Activated naive CD8-positive, alpha-beta T cell treated with anti-CD3 and anti-CD28 coated beads for 36 hours (primary cell): Measurements from ENCODE around the gene AP2A2. TPM values are rescaled to one million over a fixed set of nuclear protein-coding genes. Genes with fewer than 3 reads are reported as not detected.

ENCODE experiments used
- DNase-seq: peaks from one replicate; pipeline ENCODE4 v3.0.0; 2021
- H3K27ac Mint-ChIP-seq: one replicate; pipeline ENCODE4 v1.8.0; 2022; ENCODE audit warnings: mild to moderate bottlenecking, moderate library complexity, mixed read lengths
- H3K27me3 Mint-ChIP-seq: one replicate; pipeline ENCODE4 v1.8.0; 2022; ENCODE audit warnings: mild to moderate bottlenecking, mixed read lengths
- H3K36me3 Mint-ChIP-seq: one replicate; pipeline ENCODE4 v1.8.0; 2021; ENCODE audit warnings: mild to moderate bottlenecking, mixed read lengths
- H3K4me1 Mint-ChIP-seq: one replicate; pipeline ENCODE4 v1.8.0; 2021; ENCODE audit warnings: mixed read lengths
- H3K4me3 Mint-ChIP-seq: one replicate; pipeline ENCODE4 v1.8.0; 2022; ENCODE audit warnings: mild to moderate bottlenecking, moderate library complexity, mixed read lengths
- H3K9me3 Mint-ChIP-seq: one replicate; pipeline ENCODE4 v1.8.0; 2022; ENCODE audit warnings: mixed read lengths
- total RNA-seq, 2 experiments: library from RNA; stranded (reverse); gene quantifications; one replicate each; pipeline ENCODE4 v1.2.3, GENCODE V29; 2021

Gene AP2A2
- total RNA-seq, 2 experiments from 2014 or later, result 26.3 to 30.3 TPM

DNA sequence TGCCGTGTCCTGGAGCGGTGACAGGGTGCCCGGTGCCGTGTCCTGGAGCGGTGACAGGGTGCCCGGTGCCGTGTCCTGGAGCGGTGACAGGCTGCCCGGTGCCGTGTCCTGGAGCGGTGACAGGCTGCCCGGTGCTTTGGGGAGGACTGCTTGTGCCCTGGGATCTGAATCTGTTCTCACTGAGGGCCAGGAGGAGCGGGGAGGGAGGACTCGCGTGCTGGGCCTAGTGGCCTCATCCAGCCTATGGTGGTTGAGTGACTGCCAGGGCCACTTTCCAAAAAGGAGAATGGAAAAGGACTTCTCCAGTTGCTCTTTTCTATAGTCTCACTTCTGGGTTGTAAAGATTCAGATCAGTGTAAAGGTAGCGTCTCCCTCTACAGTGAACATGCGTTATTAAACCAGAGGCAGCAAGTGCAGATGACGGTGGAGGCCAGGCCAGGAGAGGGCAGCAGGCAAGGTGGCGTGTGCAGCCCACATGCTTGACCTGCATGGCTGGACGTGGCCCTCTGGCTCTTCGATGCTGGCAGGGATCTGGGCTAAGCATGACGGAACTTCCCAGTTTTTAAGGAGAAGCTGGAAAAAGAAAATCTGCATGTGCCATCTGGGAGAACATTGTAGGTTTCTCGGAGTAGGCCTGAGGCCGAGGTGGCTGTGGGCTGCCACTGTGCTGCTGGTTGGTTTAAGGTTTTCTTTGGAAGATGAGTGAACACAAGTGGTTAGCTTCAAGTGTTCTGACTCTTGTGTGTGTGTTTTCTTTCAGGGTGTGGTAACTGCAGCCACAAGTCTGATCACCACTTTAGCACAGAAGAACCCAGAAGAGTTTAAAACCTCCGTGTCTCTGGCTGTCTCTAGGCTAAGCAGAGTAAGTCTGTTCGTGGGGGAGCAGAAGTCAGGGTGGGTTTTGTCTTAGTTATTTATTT, 55.0 kb downstream of the AP2A2 start:
- H3K4me3 Mint-ChIP-seq, result no peak overlapping the region
- no peaks in the 10 kb centered on the region for H3K27me3 Mint-ChIP-seq
- H3K4me1 Mint-ChIP-seq, result peaks cover 14% of the 10 kb centered on the region
- no peaks in the 10 kb centered on the region for H3K9me3 Mint-ChIP-seq
- DNase-seq, result no peak
- no peak overlapping the region for H3K27ac Mint-ChIP-seq
- H3K36me3 Mint-ChIP-seq, result peaks cover 4% of the 10 kb centered on the region

DNA sequence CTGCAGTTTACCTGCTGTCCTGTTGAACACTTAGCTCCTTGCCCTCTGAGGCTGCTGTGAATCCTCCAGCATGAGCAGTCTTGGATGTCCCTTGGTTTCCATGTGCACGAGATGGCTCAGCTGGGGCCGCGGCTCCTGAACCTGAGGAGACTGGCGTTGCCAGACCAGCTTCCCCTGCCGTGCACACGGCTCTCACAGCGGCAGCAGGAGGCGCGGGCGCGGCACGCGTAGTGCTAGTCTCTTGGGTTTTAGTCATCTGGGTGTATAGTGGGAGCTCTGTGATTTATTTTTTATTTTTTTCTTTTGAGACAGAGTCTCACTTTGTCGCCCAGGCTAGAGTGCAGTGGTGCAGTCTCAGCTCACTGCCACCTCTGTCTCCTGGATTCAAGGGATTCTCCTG, 56.1 kb downstream of the AP2A2 start:
- Mint-ChIP-seq H3K4me1 (peaks cover 5% of the 10 kb centered on the region), H3K9me3 (no peaks in the 10 kb centered on the region), H3K4me3 (no peak overlapping the region), H3K27me3 (no peaks in the 10 kb centered on the region), H3K27ac (no peak overlapping the region), H3K36me3 (peaks cover 3% of the 10 kb centered on the region)
- DNase-seq, result no peak

DNA sequence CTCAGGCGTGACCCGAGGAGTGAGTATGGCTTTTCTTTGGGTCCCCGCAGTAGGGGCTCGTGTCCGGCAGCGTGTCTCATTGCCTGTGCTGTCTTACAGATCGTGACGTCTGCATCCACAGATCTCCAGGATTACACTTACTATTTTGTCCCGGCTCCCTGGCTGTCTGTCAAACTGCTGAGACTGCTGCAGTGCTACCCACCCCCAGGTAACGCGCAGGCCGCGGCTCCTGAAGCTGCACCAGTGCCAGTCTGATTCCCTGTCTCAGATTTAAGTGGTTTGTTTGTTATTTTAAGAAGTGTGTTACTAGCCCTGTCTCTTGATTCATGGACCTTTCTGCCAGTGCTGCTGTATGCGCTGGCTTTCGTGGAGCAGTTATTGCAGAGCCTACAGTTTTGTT, 58.9 kb downstream of the AP2A2 start:
- no peak for DNase-seq
- Mint-ChIP-seq H3K27ac (no peak overlapping the region), H3K4me1 (no peaks in the 10 kb centered on the region), H3K4me3 (no peak overlapping the region), H3K36me3 (peaks cover 3% of the 10 kb centered on the region), H3K27me3 (no peaks in the 10 kb centered on the region), H3K9me3 (no peaks in the 10 kb centered on the region)

DNA sequence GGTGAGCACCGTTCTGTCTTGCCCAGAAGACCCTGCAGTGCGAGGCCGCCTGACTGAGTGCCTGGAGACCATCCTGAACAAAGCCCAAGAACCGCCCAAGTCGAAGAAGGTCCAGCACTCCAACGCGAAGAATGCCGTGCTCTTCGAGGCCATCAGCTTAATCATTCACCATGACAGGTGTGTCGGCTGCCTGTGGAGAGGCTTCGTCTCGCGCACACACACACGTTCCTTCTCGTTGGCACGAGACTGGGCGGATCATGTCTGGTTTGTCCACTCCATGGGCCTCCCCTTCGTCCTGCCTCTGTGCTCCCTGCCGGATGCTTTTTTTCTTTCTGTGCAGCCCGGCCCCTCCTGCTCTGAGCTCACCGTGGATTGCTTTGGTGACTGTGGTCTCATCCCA, 59.7 kb downstream of the AP2A2 start:
- DNase-seq, result no peak
- Mint-ChIP-seq H3K27me3 (no peaks in the 10 kb centered on the region), H3K27ac (no peak overlapping the region), H3K4me1 (no peaks in the 10 kb centered on the region), H3K9me3 (no peaks in the 10 kb centered on the region), H3K36me3 (peaks cover 3% of the 10 kb centered on the region), H3K4me3 (no peak overlapping the region)

DNA sequence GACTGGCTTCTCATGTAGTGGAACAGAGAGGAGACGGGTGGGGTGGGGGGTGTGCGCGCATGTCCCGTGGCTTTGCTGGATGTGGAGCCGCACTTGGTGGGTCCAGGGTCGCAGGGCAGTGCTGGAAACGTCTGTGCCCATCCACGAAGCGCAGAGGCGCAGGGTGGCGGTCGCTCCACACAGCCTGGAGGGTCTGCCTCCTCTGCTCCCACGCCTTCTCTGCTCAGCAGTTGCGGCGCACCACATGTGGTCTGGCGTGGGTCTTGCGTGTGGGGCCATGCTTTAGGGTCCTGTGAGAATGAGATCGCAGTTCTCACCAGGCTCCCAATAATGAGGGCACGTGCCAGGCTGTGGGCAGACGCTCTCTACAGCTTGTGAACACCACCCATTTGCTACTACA, 60.2 kb downstream of the AP2A2 start:
- Mint-ChIP-seq H3K4me1 (no peaks in the 10 kb centered on the region), H3K36me3 (peaks cover 3% of the 10 kb centered on the region), H3K27ac (no peak overlapping the region), H3K4me3 (no peak overlapping the region), H3K27me3 (no peaks in the 10 kb centered on the region), H3K9me3 (no peaks in the 10 kb centered on the region)
- no peak for DNase-seq

DNA sequence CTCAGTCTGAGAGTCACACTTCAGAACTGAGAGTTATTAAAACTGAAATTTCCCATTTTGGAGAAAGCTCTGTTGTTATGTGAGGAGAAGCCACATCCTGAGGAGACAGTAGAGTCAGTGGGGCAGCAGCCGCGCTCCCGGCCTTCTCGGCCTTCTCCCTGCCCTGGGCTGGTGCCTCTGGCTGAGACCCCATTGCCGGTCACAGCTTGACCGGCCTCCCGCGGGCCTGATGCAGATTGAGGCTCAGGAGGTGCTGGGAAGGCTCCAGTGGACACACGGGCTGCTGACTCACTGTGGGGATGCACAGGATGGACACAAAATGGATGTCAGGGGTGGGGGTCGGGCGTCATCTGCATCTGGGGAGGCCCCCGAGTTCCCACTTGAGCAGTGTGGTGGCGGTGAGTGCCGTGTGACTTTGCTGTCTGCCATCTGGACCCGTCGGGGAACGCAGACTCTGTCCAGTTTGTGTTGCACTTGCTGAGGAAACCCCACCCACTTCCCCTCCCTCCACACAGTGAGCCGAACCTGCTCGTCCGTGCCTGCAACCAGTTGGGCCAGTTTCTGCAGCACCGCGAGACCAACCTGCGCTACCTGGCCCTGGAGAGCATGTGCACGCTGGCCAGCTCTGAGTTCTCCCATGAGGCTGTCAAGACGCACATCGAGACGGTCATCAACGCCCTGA, 60.7 kb downstream of the AP2A2 start:
- Mint-ChIP-seq H3K9me3 (no peaks in the 10 kb centered on the region), H3K36me3 (no peaks in the 10 kb centered on the region), H3K27ac (no peak overlapping the region), H3K4me3 (no peak overlapping the region), H3K27me3 (no peaks in the 10 kb centered on the region), H3K4me1 (no peaks in the 10 kb centered on the region)
- DNase-seq, result no peak

DNA sequence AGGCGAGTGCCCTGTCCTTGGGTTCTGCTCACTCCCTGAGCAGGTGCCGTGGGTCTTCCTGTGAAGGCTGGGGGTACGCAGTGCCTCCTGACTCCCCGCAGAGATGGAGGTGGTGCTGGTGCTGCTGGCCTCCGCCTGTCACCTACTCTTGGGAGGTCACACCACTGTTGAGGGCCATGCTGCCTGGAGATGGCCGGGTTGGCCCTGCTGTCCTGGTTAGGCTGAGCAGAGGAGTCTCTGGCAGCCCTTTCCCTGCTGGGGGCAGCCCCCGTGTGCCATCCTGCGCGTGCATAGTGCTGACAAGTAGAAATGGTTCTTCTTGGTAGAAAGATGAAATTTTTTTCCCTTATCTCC, 61.3 kb downstream of the AP2A2 start:
- Mint-ChIP-seq H3K36me3 (no peaks in the 10 kb centered on the region), H3K4me1 (no peaks in the 10 kb centered on the region), H3K4me3 (no peak overlapping the region), H3K27me3 (no peaks in the 10 kb centered on the region), H3K27ac (no peak overlapping the region), H3K9me3 (no peaks in the 10 kb centered on the region)
- DNase-seq, result no peak

DNA sequence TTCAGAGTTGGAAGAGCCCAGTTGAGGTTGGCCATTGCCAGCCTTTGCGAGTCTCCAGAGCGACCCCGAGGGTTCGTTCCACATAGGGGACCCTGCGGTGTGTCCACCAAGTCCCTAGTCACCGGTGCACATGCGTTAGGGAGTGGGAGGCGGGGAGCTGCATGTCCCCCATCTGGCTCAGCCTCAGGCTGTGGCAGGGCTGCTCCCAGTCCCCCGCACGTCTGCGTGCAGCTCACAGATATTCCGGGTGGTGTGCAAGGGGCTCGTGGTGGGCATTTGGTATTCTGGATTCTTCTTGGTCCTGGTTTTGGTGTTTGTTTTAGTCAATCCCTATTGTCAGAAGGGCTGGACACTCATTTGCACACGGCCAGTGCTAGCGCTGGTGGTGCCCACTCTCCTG, 62.0 kb downstream of the AP2A2 start:
- no peaks in the 10 kb centered on the region for H3K9me3 Mint-ChIP-seq
- H3K4me3 Mint-ChIP-seq, result no peak overlapping the region
- H3K4me1 Mint-ChIP-seq, result no peaks in the 10 kb centered on the region
- H3K27ac Mint-ChIP-seq, result no peak overlapping the region
- no peak for DNase-seq
- H3K36me3 Mint-ChIP-seq, result no peaks in the 10 kb centered on the region
- H3K27me3 Mint-ChIP-seq, result no peaks in the 10 kb centered on the region

DNA sequence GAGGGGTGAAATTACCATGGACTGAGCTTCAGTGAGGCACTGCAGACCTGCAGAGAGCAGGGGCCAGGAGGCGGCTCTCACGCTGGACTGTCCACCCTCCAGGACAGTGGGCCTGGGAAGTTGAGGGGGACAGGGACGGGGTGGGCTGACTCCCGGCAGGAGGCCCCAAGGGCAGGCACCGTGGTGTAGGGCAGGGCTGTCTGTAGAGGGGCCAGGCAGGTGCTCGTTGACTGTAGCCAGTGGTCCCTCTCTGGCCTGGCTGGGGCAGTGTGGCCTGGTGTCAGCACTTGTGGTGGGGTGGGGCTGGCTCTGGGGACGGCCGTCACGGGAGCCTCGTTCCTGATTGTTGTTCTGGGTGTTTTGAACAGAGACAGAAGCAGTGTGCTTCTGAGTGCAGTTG, 64.4 kb downstream of the AP2A2 start:
- Mint-ChIP-seq H3K27me3 (no peaks in the 10 kb centered on the region), H3K36me3 (peaks cover 3% of the 10 kb centered on the region), H3K4me1 (peaks cover under 1% of the 10 kb centered on the region), H3K27ac (no peak overlapping the region), H3K4me3 (no peak overlapping the region), H3K9me3 (no peaks in the 10 kb centered on the region)
- no peak for DNase-seq

DNA sequence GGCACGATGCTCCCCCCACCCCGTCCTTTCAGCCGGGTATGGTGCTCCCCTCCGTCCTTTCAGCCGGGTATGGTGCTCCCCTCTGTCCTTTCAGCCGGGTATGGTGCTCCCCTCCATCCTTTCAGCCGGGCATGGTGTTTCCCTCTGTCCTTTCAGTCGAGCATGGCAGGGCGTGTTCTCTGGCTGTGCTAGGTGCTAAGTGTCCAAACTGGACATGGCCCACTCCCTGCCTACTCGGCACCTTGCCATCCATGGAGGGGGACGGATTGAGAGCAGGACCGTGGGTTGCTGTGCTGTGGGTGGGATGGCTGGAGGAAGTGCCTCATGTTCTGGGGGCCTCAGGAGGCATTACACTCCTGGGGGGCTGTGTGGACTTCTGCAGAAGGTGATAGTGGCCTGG, 65.4 kb downstream of the AP2A2 start:
- H3K4me3 Mint-ChIP-seq, result no peak overlapping the region
- no peaks in the 10 kb centered on the region for H3K9me3 Mint-ChIP-seq
- no peak overlapping the region for H3K27ac Mint-ChIP-seq
- H3K4me1 Mint-ChIP-seq, result peaks cover 6% of the 10 kb centered on the region
- no peaks in the 10 kb centered on the region for H3K27me3 Mint-ChIP-seq
- DNase-seq, result no peak
- peaks cover 7% of the 10 kb centered on the region for H3K36me3 Mint-ChIP-seq

DNA sequence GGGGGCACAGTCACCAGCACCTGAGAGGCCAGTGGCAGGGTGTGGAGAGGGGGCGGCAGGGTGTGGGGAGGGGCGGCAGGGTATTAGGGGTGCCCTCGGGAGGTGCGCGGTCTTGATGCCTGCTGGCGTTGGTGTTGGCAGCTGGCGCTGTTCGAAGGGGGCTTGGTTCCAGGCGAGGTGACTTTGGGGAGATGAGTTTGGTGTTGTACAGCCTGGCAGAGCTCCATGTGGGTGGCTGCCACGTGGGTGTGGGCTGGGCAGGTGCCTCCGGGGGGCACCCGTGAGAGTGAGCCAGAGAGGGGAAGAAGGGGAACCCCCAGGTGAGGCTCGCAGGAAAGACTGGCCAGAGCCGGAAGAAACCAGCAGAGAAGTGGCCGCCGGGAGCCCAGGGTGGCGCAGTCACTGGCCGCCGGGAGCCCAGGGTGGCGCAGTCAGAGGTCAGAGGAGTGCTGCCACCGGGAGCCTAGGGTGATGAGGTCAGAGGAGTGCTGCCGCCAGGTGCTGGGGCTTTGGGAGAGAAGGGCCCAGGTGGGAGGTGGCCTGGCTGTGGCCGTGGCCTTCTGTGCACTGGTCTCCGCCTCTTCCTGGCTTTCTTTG, 66.1 kb downstream of the AP2A2 start:
- Mint-ChIP-seq H3K9me3 (no peaks in the 10 kb centered on the region), H3K4me3 (no peak overlapping the region), H3K27ac (no peak overlapping the region), H3K27me3 (no peaks in the 10 kb centered on the region), H3K36me3 (peaks cover 9% of the 10 kb centered on the region), H3K4me1 (peaks cover 11% of the 10 kb centered on the region)
- DNase-seq, result no peak

DNA sequence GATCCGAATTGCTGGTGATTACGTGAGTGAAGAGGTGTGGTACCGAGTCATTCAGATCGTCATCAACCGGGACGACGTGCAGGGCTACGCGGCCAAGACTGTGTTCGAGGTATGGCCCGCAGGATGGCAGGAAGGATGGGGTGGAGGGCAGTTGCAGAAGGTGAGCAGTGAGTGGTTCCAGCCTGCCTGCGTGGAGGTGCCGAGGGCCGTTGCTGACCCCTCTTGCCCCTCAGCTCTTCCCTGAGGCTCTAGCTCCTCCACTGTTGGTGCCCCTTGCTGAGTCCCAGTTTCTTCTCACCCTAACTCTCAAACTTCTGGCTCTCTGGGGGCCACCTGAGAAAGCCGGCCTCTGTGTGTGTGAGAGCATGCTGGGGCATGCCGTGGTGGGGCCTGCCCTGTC, 66.9 kb downstream of the AP2A2 start:
- no peaks in the 10 kb centered on the region for H3K27me3 Mint-ChIP-seq
- H3K36me3 Mint-ChIP-seq, result peaks cover 9% of the 10 kb centered on the region
- DNase-seq, result no peak
- peaks cover 12% of the 10 kb centered on the region for H3K4me1 Mint-ChIP-seq
- no peak overlapping the region for H3K27ac Mint-ChIP-seq
- H3K4me3 Mint-ChIP-seq, result no peak overlapping the region
- no peaks in the 10 kb centered on the region for H3K9me3 Mint-ChIP-seq

DNA sequence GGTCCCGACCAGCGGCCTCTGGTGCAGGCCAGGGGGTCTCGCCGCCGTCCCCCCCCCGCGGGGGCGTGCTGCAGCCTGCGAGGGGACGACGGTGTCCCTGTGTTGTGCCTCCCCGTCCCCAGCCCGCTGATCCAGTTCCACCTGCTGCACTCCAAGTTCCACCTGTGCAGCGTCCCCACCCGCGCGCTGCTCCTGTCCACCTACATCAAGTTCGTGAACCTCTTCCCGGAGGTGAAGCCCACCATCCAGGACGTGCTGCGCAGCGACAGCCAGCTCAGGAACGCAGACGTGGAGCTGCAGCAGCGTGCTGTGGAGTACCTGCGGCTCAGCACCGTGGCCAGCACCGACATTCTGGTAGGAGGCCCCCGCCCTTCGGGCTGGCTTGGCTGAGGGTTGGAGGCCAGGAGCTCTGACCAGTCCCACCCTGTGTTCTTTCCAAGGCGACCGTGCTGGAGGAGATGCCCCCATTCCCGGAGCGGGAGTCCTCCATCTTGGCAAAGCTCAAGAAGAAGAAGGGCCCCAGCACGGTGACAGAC, 68.0 kb downstream of the AP2A2 start:
- H3K4me3 Mint-ChIP-seq, result no peak overlapping the region
- no peaks in the 10 kb centered on the region for H3K9me3 Mint-ChIP-seq
- H3K4me1 Mint-ChIP-seq, result peaks cover 12% of the 10 kb centered on the region
- no peaks in the 10 kb centered on the region for H3K27me3 Mint-ChIP-seq
- peaks cover 9% of the 10 kb centered on the region for H3K36me3 Mint-ChIP-seq
- no peak for DNase-seq
- H3K27ac Mint-ChIP-seq, result no peak overlapping the region

DNA sequence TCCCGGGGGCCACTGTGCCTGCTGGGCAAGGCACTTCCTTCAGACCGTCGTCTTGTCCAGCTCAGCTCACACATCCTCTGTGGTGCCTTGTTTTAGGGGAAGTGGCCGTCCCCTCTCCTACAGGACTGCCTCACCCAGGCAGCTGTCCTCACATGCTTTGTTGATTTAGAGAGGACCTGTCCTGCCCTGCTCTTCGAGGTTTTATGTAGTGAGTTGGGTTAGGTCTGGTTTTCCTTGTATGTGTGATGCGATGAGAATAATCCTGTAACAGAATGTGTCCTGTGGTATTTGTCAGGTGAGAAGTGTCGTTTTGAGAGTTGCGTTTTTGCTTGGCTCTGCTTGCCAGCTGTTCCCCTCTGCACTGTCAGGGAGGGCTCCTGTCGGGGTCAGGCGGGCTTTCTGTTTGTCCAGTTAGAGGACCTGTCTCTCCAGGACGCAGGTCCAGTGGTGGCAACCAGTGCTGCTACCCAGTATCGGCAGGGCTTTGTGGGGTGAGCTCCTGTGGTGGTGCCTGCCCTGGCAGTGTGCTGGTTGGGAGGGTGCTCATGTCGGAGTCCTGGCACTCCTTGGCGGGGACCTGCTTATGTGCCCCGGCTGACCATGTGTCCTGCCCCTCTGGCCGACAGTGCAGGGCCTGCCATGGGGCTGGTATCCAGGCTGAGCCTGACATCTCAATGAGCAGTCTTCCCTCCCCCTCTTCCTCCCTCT, 69.5 kb downstream of the AP2A2 start:
- H3K27me3 Mint-ChIP-seq, result no peaks in the 10 kb centered on the region

More for the DNA sequence above, 69.5 kb downstream of the AP2A2 start:
- Mint-ChIP-seq H3K4me1 (peaks cover 12% of the 10 kb centered on the region), H3K9me3 (no peaks in the 10 kb centered on the region), H3K27ac (no peak overlapping the region), H3K36me3 (peaks cover 9% of the 10 kb centered on the region), H3K4me3 (no peak overlapping the region)
- no peak for DNase-seq
